NCI-H2107 (cell line): ENCODE measurements around the gene ADSL.
"Not testable (repeated sequence)": the region's sequence is repeated elsewhere in the genome, so short reads cannot be mapped to it uniquely, and the experiment has no call there.

ENCODE experiments used
- DNase-seq: peaks from one replicate; lab custom pipeline; 2025; lab: John Stamatoyannopoulos, UW

ADSL gene

DNA sequence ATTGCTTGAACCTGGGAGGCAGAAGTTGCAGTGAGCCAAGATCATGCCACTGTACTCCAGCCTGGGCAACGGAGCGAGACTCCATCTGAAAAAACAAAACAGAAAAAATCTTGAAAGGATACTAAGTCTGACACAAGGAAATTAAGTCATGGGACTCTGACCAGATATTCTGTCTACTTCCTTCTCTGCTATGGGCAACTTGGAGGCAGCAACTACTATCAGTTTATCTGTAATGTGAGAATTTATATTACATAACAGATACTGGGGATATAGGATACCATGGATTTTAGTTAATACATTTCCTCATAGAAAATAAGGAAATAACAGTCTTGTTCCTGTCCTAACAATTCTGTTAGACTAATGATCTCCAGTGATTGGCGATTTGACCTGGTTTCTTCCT lies 22.5 kb downstream of the ADSL start:
- no peak for DNase-seq

- no peak for DNase-seq
These were observed 28.3 kb downstream of the ADSL start for GRCh38 chr22:40374567-40374966.

DNA sequence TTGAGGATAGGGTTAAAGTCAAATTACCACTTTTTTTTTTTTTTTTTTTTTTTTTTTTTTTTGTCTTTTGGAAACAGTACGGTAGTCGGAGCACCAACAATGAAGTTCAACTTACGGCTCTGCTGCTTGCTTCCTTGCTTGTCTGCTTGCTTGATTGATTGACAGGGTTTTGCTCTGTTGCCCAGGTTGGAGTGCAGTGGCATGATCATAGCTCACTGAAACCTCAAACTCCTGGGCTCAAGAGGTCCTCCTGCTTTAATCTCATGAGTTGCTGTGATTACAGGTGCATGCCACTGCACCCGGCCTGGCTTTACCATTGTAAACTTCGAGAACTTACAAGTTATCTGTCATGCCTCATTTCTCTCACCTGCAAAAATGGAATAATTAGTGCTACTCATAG lies 29.8 kb downstream of the ADSL start:
- DNase-seq, result no peak

DNA sequence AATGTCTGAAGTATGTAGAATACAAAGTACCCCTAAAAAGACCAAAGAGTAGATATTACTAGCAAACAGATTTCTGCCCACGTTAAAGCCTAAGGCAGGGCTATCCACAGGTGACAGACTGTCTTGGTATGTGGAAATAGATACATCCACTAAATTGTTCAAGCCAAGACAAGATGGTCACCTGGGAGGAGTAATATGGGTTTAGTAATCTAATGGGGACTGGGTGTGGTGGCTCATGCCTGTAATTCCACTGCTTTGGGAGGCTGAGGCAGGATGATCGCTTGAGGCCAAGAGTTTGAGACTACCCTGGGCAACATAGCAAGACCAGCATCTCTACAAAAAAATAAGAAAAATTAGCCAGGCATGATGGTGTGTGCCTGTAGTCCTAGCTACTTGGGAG lies 31.6 kb downstream of the ADSL start:
- no peak for DNase-seq

GRCh38 chr22:40378448-40378847 lies 32.1 kb downstream of the ADSL start:
- not testable (repeated sequence) for DNase-seq

- DNase-seq, result no peak
These were observed 35.2 kb downstream of the ADSL start for GRCh38 chr22:40381461-40381860.

GRCh38 chr22:40383905-40384304 lies 37.6 kb downstream of the ADSL start:
- no peak for DNase-seq

GRCh38 chr22:40385036-40385782 lies 38.9 kb downstream of the ADSL start:
- no peak for DNase-seq

- no peak for DNase-seq
These were observed 41.4 kb downstream of the ADSL start for GRCh38 chr22:40387746-40388145.

DNA sequence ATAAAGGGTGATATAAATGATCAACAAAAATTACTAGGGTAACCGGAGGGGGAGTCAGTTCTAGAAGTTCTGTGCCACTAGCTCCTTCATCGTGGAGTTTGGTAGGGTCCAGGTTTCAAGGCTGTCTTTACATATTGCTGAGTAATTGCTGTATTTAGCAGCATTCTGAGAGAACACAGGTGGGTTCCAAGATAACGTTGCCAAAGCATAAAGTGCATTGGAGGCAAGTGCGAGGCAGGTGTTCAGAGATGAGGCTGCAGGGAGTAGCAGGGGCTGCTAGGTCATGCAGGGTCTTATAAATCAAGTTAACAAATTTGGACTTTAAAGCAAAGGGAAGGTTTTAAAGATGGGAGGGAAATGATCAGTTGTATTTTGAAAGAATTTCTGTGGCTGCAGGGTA lies 41.9 kb downstream of the ADSL start:
- DNase-seq, result no peak

DNA sequence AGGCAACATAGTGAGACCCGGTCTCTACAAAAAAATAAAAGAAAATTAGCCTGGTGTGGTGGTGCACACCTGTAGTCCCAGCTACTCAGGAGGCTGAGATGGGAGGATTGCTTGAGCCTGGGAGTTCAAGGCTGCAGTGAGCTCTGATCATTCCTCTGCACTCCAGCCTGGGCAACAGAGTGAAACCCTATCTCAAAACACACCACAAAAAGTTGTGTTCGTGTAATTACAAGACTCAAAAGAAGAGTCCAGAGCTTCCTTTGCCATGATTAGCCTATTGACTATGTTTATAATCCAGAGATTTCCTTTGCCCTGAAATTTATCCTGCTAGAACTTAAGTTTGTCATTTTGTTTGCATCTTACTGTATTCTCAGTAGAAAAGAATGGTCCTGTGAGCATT lies 45.1 kb downstream of the ADSL start:
- no peak for DNase-seq

DNA sequence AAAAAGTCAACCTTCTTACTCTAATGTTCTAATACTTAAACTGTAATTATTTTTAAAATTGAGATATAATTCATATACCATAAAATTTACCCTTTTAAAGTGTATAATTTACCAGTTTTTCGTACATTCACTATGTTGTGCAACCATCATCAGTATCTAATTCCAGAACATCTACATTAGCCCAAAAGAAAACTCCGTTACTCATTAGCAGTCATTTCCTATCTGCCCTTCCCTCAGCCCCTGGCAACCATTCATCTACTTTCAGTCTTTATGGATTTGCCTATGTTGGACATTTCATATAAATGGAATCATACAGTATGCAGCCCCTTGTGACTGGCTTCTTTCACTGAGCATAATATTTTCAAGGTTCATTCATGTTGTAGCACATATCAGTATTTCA lies 46.3 kb downstream of the ADSL start:
- no peak for DNase-seq

DNA sequence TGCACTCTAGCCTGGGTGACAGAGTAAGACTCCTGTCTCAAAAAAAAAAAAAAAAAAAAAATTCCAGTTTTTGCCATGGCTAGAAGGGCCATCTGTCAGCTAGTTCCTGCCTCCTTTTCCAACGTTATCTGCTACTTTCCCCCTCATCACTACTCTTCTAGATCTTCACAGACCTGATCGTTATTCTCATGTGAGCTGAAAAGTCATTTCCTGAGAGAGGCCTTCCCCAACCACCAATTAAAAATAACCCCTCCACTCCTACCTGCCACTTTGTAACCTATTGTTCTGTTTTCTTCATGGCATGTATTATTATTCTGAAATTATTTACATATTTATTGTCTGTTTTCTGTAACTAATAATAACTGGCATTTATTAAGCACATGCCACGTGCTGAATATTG lies 48.3 kb downstream of the ADSL start:
- no peak for DNase-seq

DNA sequence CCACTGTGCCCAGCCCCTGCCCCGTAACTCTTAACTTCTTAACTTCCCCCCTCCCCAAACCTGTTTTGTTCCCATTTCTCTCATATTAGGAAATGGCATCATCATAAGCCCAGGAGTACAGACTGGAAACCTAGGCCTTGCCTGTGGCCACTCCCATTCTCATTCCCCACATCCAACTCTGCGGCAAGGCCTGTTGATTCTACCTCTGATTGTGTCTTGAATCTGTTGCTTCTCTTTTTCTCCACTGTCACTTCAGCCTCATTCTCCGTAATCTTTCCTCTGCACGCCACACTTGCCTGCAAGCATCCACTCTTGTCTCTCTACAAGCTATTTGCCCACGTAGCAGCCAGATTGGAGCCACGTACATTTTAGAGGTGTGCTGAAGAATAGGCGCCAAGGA lies 49.3 kb downstream of the ADSL start:
- no peak for DNase-seq

DNA sequence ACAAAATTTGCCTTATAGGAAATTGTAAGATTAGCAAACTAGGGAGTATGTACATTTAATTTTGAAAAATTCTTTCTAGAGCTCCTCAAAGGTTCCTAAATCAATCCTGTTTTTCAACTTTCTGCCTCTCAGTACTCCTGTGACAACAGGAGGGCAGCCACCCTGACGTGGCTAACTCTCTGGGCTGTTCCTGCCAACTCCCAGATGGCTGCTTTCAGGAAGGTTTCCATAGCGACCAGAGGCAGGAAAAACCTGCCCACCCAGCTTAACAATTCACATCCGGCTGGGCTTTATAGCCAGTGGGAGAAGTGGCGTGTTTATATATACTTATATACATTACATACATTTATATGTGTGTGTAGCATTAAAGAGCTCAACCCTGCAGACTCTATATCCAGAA lies 50.6 kb downstream of the ADSL start:
- no peak for DNase-seq

DNA sequence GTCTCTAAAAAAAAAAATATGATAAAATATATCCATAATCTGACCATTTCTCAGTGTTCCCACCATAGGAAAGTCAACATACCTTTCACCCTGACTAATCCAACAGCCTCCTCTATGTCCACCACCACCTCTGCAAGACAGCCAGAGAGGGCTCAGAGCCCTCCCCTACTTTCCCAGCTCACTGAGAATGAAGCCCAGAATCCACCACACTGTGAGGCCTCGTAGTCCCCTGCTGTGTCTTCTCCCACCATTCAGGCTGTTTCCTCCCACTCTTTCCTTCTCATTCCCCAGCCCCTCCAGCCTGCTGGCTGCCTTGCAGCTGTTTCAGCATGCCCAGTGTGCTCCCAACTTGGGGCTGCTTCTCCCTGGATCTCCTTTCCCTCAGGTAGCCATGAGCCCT lies 51.1 kb downstream of the ADSL start:
- no peak for DNase-seq

- DNase-seq, result no peak
These were observed 53.3 kb downstream of the ADSL start for GRCh38 chr22:40399621-40400020.

GRCh38 chr22:40400159-40400558 lies 53.9 kb downstream of the ADSL start:
- no peak for DNase-seq

- no peak for DNase-seq
These were observed 55.2 kb downstream of the ADSL start for GRCh38 chr22:40401532-40401931.

- DNase-seq, result no peak
These were observed 55.7 kb downstream of the ADSL start for GRCh38 chr22:40401981-40402406.

- no peak for DNase-seq
These were observed 56.8 kb downstream of the ADSL start for GRCh38 chr22:40403141-40403540.

GRCh38 chr22:40403651-40404050 lies 57.4 kb downstream of the ADSL start:
- no peak for DNase-seq

GRCh38 chr22:40404251-40405177 lies 58.2 kb downstream of the ADSL start:
- no peak for DNase-seq
